ENCODE data around the gene NEUROG1.
"Not testable (repeated sequence)": the region's sequence is repeated elsewhere in the genome, so short reads cannot be mapped to it uniquely, and the experiment has no call there.

The NEUROG1 gene

DNA sequence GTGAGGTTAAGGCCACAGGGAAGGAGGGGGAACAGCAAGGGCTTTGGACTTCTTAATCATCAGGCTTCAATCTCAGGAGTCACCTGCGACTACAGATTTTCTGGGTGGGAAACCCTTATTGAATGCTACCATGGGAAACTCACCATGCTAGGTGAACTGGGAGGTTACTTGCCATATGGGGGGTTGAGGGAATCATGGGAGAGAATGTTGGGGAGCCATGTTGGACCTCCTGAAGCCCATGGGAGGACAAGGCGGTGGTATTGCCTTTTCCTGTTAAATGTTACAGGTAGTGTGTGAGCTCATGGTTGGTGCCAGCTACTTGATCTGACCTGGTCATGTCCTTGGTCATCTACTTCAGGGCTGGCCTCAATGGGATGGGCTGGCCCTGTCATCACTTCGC is 31.4 kb downstream of the NEUROG1 start:
- H3K27ac Mint-ChIP-seq, result no peak overlapping the region
- peaks cover 7% of the 10 kb centered on the region for H3K4me1 Mint-ChIP-seq
- no peaks in the 10 kb centered on the region for H3K36me3 Mint-ChIP-seq (ENCODE audit: low read depth)
- H3K27me3 Mint-ChIP-seq (ENCODE audit: low read depth), result peaks cover 78% of the 10 kb centered on the region
- no peaks in the 10 kb centered on the region for H3K9me3 Mint-ChIP-seq
- TF ChIP-seq CTCF (IDR thresholded peaks at IDR 0.05; ENCODE audit: unreplicated experiment in 3 of 3), result no peak
- H3K4me3 Mint-ChIP-seq, result no peak overlapping the region

GRCh38 chr5:135503871-135504270 is 31.9 kb downstream of the NEUROG1 start:
- TF ChIP-seq CTCF (IDR thresholded peaks at IDR 0.05; ENCODE audit: unreplicated experiment in 3 of 3), result no peak
- no peaks in the 10 kb centered on the region for H3K9me3 Mint-ChIP-seq
- H3K4me3 Mint-ChIP-seq, result no peak overlapping the region
- peaks cover 78% of the 10 kb centered on the region for H3K27me3 Mint-ChIP-seq (ENCODE audit: low read depth)
- no peak overlapping the region for H3K27ac Mint-ChIP-seq
- H3K36me3 Mint-ChIP-seq (ENCODE audit: low read depth), result no peaks in the 10 kb centered on the region
- H3K4me1 Mint-ChIP-seq, result peaks cover 6% of the 10 kb centered on the region

DNA sequence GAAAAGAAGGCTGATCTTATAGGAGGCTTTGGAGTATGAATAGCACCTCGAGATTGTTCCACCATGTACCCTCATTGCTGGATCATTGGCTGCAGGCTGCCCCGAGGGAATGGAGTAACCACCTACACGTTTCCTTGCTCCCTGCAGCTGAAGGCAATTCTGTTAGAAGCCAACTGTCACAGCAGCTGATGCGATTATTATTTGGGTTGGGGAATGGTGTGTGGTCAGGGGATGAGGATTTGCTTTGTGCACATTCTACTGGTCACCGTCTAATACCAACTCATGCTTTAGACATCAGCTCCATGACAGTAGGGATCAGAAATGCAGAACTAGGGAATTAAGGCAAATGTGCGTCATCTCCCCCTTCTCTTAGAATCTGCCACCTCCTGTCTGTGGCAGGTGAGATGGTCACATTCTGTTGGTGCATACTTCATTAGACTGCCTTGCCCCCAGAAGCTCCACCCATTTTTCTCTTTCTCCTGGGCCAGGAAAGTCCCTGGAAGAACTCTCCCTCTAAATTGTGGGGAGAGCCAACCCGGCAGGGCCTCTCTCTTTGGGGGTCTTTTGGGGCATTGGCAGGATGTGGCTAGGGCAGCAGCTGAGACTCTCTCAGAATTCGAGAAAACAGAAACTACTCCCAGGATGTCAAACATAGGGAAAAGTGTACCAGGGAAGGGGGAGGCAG is 32.8 kb downstream of the NEUROG1 start:
- no peak overlapping the region for H3K27ac Mint-ChIP-seq
- H3K4me3 Mint-ChIP-seq, result no peak overlapping the region
- TF ChIP-seq CTCF (IDR thresholded peaks at IDR 0.05; ENCODE audit: unreplicated experiment in 3 of 3), result no peak
- peaks cover 5% of the 10 kb centered on the region for H3K4me1 Mint-ChIP-seq
- H3K9me3 Mint-ChIP-seq, result no peaks in the 10 kb centered on the region
- peaks cover 78% of the 10 kb centered on the region for H3K27me3 Mint-ChIP-seq (ENCODE audit: low read depth)
- H3K36me3 Mint-ChIP-seq (ENCODE audit: low read depth), result no peaks in the 10 kb centered on the region

GRCh38 chr5:135501965-135502364 is 33.8 kb downstream of the NEUROG1 start:
- H3K36me3 Mint-ChIP-seq (ENCODE audit: low read depth), result no peaks in the 10 kb centered on the region
- TF ChIP-seq CTCF (IDR thresholded peaks at IDR 0.05; ENCODE audit: unreplicated experiment in 3 of 3), result no peak
- H3K27me3 Mint-ChIP-seq (ENCODE audit: low read depth), result peaks cover 81% of the 10 kb centered on the region
- H3K9me3 Mint-ChIP-seq, result no peaks in the 10 kb centered on the region
- no peak overlapping the region for H3K4me3 Mint-ChIP-seq
- H3K4me1 Mint-ChIP-seq, result peaks cover 5% of the 10 kb centered on the region
- H3K27ac Mint-ChIP-seq, result no peak overlapping the region

DNA sequence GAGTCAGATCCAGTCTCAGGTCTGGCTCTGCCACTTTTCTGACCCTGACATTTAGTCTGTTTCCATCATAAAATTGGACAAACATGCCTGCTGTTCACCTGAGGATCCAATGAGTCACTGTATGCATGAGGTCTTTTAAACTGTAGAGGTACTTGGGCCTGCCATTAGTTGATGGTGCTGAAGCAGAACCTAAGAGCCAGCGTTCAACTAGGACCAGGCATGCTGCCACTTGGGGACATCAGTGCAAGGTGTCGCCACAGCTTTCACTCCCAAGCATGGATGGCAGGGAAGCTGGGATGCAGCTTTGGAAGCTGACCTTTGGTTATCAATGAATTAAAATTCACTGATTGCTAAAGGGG is 37.1 kb downstream of the NEUROG1 start:
- H3K9me3 Mint-ChIP-seq, result peaks cover 2% of the 10 kb centered on the region
- TF ChIP-seq CTCF (IDR thresholded peaks at IDR 0.05; ENCODE audit: unreplicated experiment in 3 of 3), result no peak
- no peak overlapping the region for H3K4me3 Mint-ChIP-seq
- no peak overlapping the region for H3K27ac Mint-ChIP-seq
- H3K4me1 Mint-ChIP-seq, result peaks cover 5% of the 10 kb centered on the region
- H3K36me3 Mint-ChIP-seq (ENCODE audit: low read depth), result no peaks in the 10 kb centered on the region
- H3K27me3 Mint-ChIP-seq (ENCODE audit: low read depth), result peaks cover 79% of the 10 kb centered on the region

- Mint-ChIP-seq H3K27ac (no peak overlapping the region), H3K36me3 (ENCODE audit: low read depth) (no peaks in the 10 kb centered on the region), H3K27me3 (ENCODE audit: low read depth) (peaks cover 79% of the 10 kb centered on the region), H3K4me1 (peaks cover 5% of the 10 kb centered on the region), H3K9me3 (peaks cover 2% of the 10 kb centered on the region), H3K4me3 (no peak overlapping the region)
- no peak for TF ChIP-seq CTCF (IDR thresholded peaks at IDR 0.05; ENCODE audit: unreplicated experiment in 3 of 3)
Measured at GRCh38 chr5:135497971-135498636, 37.7 kb downstream of the NEUROG1 start.

- H3K27me3 Mint-ChIP-seq (ENCODE audit: low read depth), result peaks cover 88% of the 10 kb centered on the region
- H3K27ac Mint-ChIP-seq; H3K4me1 Mint-ChIP-seq; H3K4me3 Mint-ChIP-seq; H3K9me3 Mint-ChIP-seq; H3K36me3 Mint-ChIP-seq (ENCODE audit: low read depth): not testable (repeated sequence)
Measured at GRCh38 chr5:135495531-135495930, 40.2 kb downstream of the NEUROG1 start.

Measured in nephron (organoid).